WI38 (cell line): ENCODE measurements around the gene DDX31.

Experiments
- H3K4me3 ChIP-seq: 2 replicates; pipeline ENCODE4 v1.5.1; 2011; ENCODE audit warnings: low read depth, mild to moderate bottlenecking, control low read depth, low read length
- CTCF ChIP-seq: IDR thresholded peaks from 2 replicates; pipeline ENCODE4 v1.5.1; 2012; ENCODE audit warnings: low read depth, mild to moderate bottlenecking, control low read depth, low read length

DDX31 gene

DNA sequence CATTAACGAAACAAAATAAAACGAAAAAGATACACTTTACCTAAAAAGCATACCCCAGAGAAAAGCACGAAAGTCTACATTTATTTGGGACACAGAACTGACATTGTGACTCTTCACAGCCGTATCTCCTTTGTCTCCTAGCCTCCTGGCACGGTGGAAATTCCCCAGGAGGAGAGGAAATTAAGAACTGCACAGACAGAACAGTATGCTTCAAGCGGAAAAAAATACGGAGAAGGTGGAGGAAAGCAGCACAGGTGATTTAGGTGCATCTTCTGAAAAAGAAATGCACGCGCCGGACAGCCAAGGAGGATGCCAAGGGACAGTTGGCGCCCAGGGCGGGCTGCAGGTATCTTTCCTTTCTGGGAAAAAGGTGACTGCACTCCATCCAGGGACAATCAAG lies 32.0 kb downstream of the DDX31 start:
- no peak for TF ChIP-seq CTCF

GRCh38 chr9:132637351-132637750 lies 32.4 kb downstream of the DDX31 start:
- no peak for TF ChIP-seq CTCF
- H3K4me3 ChIP-seq: no peak overlapping the region

More for the DNA sequence above, 32.0 kb downstream of the DDX31 start:
- H3K4me3 ChIP-seq: no peak overlapping the region

DNA sequence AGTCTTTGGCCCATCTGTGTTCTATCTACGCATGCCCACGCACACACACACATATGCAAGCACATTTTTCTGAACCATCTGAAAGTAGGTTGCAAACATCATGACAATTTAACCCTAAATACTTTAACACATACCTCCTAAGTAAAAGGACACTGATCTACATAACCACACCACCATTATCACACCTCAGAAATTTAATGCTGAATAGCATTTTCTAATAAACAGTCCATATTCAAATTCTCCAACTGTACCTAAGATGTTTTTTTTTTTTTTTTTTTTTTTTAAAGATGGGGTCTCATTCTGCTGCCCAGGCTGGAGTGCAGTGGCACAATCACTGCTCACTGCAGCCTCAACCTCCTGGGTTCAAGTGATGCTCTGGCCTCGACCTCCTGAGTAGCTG lies 35.5 kb downstream of the DDX31 start:
- H3K4me3 ChIP-seq: no peak overlapping the region

GRCh38 chr9:132632413-132633129 lies 37.2 kb downstream of the DDX31 start:
- no peak overlapping the region for H3K4me3 ChIP-seq
- TF ChIP-seq CTCF: no peak

More for the DNA sequence above, 35.5 kb downstream of the DDX31 start:
- TF ChIP-seq CTCF: no peak

DNA sequence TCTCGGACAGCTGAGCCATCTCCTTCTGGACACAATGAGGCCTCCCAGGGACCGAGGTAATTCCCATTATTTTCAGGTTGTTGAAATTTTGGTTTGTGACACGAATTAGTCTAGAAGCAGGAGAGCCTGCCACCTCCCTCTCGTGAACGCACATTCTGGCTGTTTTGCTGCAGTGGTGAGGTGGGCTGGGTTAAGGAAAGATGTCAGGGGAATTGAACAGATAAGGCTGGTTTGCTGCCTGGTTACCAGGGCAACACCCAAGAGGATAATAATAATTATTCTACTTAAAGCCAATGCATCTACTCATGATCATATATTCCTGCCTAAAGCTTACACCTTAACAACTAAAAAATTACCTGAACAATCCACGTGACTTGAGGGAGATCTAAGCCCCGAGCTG lies 38.1 kb downstream of the DDX31 start:
- no peak overlapping the region for H3K4me3 ChIP-seq
- no peak for TF ChIP-seq CTCF

DNA sequence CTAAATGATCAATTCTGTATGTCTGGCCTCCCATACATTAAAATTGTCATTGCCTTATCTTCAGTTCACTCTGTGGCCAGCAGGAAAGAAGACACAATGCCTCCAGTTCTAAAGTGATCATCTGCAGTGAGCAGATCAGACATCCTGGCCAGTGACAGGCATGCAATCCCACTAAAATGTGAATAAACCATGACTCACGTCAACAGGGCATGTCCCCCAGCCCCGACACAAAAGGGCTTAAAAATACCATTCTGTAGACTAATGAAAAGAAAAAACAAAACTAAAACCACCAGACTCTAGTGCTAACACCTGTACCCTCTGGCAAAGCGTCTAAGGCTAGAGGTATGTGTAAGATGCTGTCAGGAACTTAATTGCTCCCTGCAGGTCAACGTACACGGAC lies 38.5 kb downstream of the DDX31 start:
- TF ChIP-seq CTCF: no peak

DNA sequence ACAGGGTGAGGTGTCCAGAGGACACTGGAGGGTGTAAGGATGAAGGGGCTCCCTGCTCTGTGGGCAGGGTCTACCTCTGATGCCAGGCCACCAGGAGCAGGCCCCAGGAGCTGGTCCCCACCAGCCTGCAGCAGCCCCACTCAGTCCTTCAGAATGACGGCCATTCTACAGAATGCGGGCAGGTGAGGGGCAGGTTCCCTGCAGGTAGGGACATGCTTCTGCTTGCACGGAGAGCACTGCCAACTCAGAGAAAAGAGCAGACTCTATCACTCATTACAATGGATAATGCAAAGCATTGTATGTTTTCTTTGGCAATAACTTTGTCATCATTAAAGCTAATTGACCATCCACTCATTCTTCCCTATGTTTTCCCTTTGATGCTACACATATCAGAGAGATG lies 39.0 kb downstream of the DDX31 start:
- TF ChIP-seq CTCF: no peak

More for the DNA sequence above, 38.5 kb downstream of the DDX31 start:
- H3K4me3 ChIP-seq: no peak overlapping the region

More for the DNA sequence above, 39.0 kb downstream of the DDX31 start:
- H3K4me3 ChIP-seq: no peak overlapping the region
